Measurements from ENCODE around the gene CCSER2.

- TF ChIP-seq CTCF (IDR thresholded peaks at IDR 0.05; ENCODE audit: low read length) (no peak), EZH2 (IDR thresholded peaks at IDR 0.05; ENCODE audit: borderline replicate concordance, low read length) (no peak)
Observed at GRCh38 chr10:84310470-84310869, 17.9 kb upstream of the CCSER2 start.
